ENCODE results near the gene ACTA2. TPM values are rescaled to one million over a fixed set of nuclear protein-coding genes. Genes with fewer than 3 reads are reported as not detected.

Gene ACTA2
- total RNA-seq (2022) (25.4 and 25.6 TPM in 2 replicates), Bru-seq, nascent RNA (percentile 42 among the genes with signal in this experiment), BruChase-seq, experiment 1, labeled RNA remaining after a 6-hour chase (percentile 55 among the genes with signal in this experiment), BruChase-seq, experiment 2, labeled RNA remaining after a 2-hour chase (percentile 48 among the genes with signal in this experiment)
- long read RNA-seq, partial matches to known transcripts: 2 of 55 reads
- long read RNA-seq, other reads (novel, unspliced or antisense): 52 of 55 reads

GRCh38 chr10:88952647-88953111 is at the start of gene ACTA2:
Gene ACTA2 (minus strand): TSS chr10:88952773. CDS start chr10:88948930, 3,843 bp downstream.
- no TSS peak for BruUV-seq (replicated peaks)
- intact Hi-C loops (cut with micrococcal nuclease): no loop called here
- ChIA-PET CTCF (no interaction called here), POLR2A (no interaction called here)
- no peaks in the 10 kb centered on the region for H3K36me3 Mint-ChIP-seq (ENCODE audit: insufficient read depth, unreplicated experiment)
- no peaks in the 10 kb centered on the region for H3K27me3 Mint-ChIP-seq (ENCODE audit: insufficient read depth, unreplicated experiment)
- H3K9me3 Mint-ChIP-seq (ENCODE audit: unreplicated experiment): no peaks in the 10 kb centered on the region
- H3K4me3 Mint-ChIP-seq (ENCODE audit: unreplicated experiment): peak within 1 kb of the TSS; percentile 4
- TF ChIP-seq CTCF (IDR thresholded peaks at IDR 0.05; ENCODE audit: unreplicated experiment): no peak
- peak within 1 kb of the TSS; percentile 79 for H3K27ac Mint-ChIP-seq (ENCODE audit: low read depth, unreplicated experiment)
- no peak for DNase-seq (ENCODE audit: unreplicated experiment)
- H3K4me1 Mint-ChIP-seq (ENCODE audit: insufficient read depth, unreplicated experiment): peaks cover 20% of the 10 kb centered on the region

GRCh38 chr10:89001729-89002072 is 49.1 kb upstream of the ACTA2 start:
- Mint-ChIP-seq H3K27me3 (ENCODE audit: insufficient read depth, unreplicated experiment) (no peaks in the 10 kb centered on the region), H3K9me3 (ENCODE audit: unreplicated experiment) (no peaks in the 10 kb centered on the region), H3K36me3 (ENCODE audit: insufficient read depth, unreplicated experiment) (peaks cover 73% of the 10 kb centered on the region), H3K27ac (ENCODE audit: low read depth, unreplicated experiment) (no peak overlapping the region), H3K4me1 (ENCODE audit: insufficient read depth, unreplicated experiment) (peaks cover 24% of the 10 kb centered on the region), H3K4me3 (ENCODE audit: unreplicated experiment) (no peak overlapping the region)
- intact Hi-C loops (cut with micrococcal nuclease): no loop called here
- CTCF ChIA-PET: interaction anchor here (0.6 to 1.4 kb wide), 2 partner anchors 12 to 68 kb away, joined by 3 to 5 read pairs; partner anchors contain the start of gene FAS
- DNase-seq (ENCODE audit: unreplicated experiment): no peak
- no TSS peak for BruUV-seq (replicated peaks)
- POLR2A ChIA-PET: interaction anchor here (5.1 kb wide), 1 partner anchor 10 kb away, joined by 38 read pairs; the partner anchor contains the start of gene FAS
- no peak for TF ChIP-seq CTCF (IDR thresholded peaks at IDR 0.05; ENCODE audit: unreplicated experiment)

- no TSS peak for BruUV-seq (replicated peaks)
- no peak for DNase-seq (ENCODE audit: unreplicated experiment)
- H3K36me3 Mint-ChIP-seq (ENCODE audit: insufficient read depth, unreplicated experiment): peaks cover 73% of the 10 kb centered on the region
- POLR2A ChIA-PET: interaction anchor here (0.6 to 5.1 kb wide), 3 partner anchors 10 to 24 kb away, joined by 3 to 38 read pairs (median 3); partner anchors contain the start of gene FAS
- CTCF ChIA-PET: interaction anchor here (0.6 to 1.4 kb wide), 4 partner anchors 11 to 208 kb away, joined by 3 to 6 read pairs (median 4); partner anchors contain the start of gene FAS
- intact Hi-C loops (cut with micrococcal nuclease): no loop called here
- no peaks in the 10 kb centered on the region for H3K27me3 Mint-ChIP-seq (ENCODE audit: insufficient read depth, unreplicated experiment)
- peaks cover 30% of the 10 kb centered on the region for H3K4me1 Mint-ChIP-seq (ENCODE audit: insufficient read depth, unreplicated experiment)
- TF ChIP-seq CTCF (IDR thresholded peaks at IDR 0.05; ENCODE audit: unreplicated experiment): no peak
- no peak overlapping the region for H3K4me3 Mint-ChIP-seq (ENCODE audit: unreplicated experiment)
- H3K27ac Mint-ChIP-seq (ENCODE audit: low read depth, unreplicated experiment): peak overlapping the region; percentile 89
- no peaks in the 10 kb centered on the region for H3K9me3 Mint-ChIP-seq (ENCODE audit: unreplicated experiment)
Observed at GRCh38 chr10:89001024-89001728, 48.6 kb upstream of the ACTA2 start.

GRCh38 chr10:88999625-89000024 is 47.1 kb upstream of the ACTA2 start:
- Mint-ChIP-seq H3K9me3 (ENCODE audit: unreplicated experiment) (no peaks in the 10 kb centered on the region), H3K27me3 (ENCODE audit: insufficient read depth, unreplicated experiment) (no peaks in the 10 kb centered on the region), H3K4me1 (ENCODE audit: insufficient read depth, unreplicated experiment) (peaks cover 41% of the 10 kb centered on the region), H3K4me3 (ENCODE audit: unreplicated experiment) (peak overlapping the region; percentile 23), H3K27ac (ENCODE audit: low read depth, unreplicated experiment) (peak overlapping the region; percentile 89), H3K36me3 (ENCODE audit: insufficient read depth, unreplicated experiment) (peaks cover 68% of the 10 kb centered on the region)
- TF ChIP-seq CTCF (IDR thresholded peaks at IDR 0.05; ENCODE audit: unreplicated experiment): no peak
- no peak for DNase-seq (ENCODE audit: unreplicated experiment)
- intact Hi-C loops (cut with micrococcal nuclease): no loop called here
- POLR2A ChIA-PET: interaction anchor here (1.1 to 5.1 kb wide), 3 partner anchors 8 to 22 kb away, joined by 3 to 38 read pairs (median 3); partner anchors contain the start of gene FAS
- BruUV-seq (replicated peaks): no TSS peak
- CTCF ChIA-PET: interaction anchor here (0.7 to 1.6 kb wide), 3 partner anchors 9 to 215 kb away, joined by 3 to 6 read pairs (median 4); partner anchors contain the start of genes CH25H and FAS
